HUES64 (cell line): ENCODE data around the gene ZRANB3.

Experiments
- H3K27ac ChIP-seq: 2 replicates; pipeline ENCODE4 v1.7.0; 2013; ENCODE audit warnings: low read depth, low read length, inconsistent platforms
- H3K27me3 ChIP-seq: 2 replicates; pipeline ENCODE4 v1.6.1; 2013; ENCODE audit warnings: mild to moderate bottlenecking, low read length; ENCODE audit not compliant: insufficient read depth
- H3K36me3 ChIP-seq: 2 replicates; pipeline ENCODE4 v1.6.1; 2013; ENCODE audit warnings: mild to moderate bottlenecking, low read length; ENCODE audit not compliant: insufficient read depth
- H3K4me1 ChIP-seq: 2 replicates; pipeline ENCODE4 v1.6.1; 2013; ENCODE audit warnings: mild to moderate bottlenecking, low read length, moderate library complexity; ENCODE audit not compliant: insufficient read depth
- H3K4me3 ChIP-seq: 2 replicates; pipeline ENCODE4 v1.5.1; 2013; ENCODE audit warnings: mild to moderate bottlenecking, low read length, moderate library complexity
- H3K9ac ChIP-seq: 2 replicates; pipeline ENCODE4 v1.6.1; 2013; ENCODE audit warnings: mild to moderate bottlenecking, low read depth, low read length
- H3K9me3 ChIP-seq: 2 replicates; pipeline ENCODE4 v1.6.1; 2013; ENCODE audit warnings: low read depth, low read length; ENCODE audit not compliant: insufficient read depth
- WGBS: fragments of 150-250, 120-280 bp; methylation state at CpG from one replicate; pipeline ENCODE4 v1.1.7; 2013; ENCODE audit warnings: missing lambda C conversion rate; 5-methylcytosine and 5-hydroxymethylcytosine counted together

The ZRANB3 gene

GRCh38 chr2:135179689-135180088 is 351.3 kb downstream of the ZRANB3 start:
- Histone ChIP-seq H3K27me3 (no peaks in the 10 kb centered on the region), H3K36me3 (peaks cover 17% of the 10 kb centered on the region), H3K4me1 (peaks cover 3% of the 10 kb centered on the region; the same call in 1 of the 2 replicates), H3K9me3 (peaks cover 14% of the 10 kb centered on the region; the same call in 1 of the 2 replicates), H3K4me3 (no peak overlapping the region), H3K27ac (no peak overlapping the region), H3K9ac (no peak overlapping the region)
- 100% methylated on average over 1 of the region's 1 CpG for WGBS

- no peaks in the 10 kb centered on the region for H3K4me1 ChIP-seq
- H3K9ac ChIP-seq = no peak overlapping the region
- H3K36me3 ChIP-seq = peaks cover 26% of the 10 kb centered on the region
- H3K27me3 ChIP-seq = no peaks in the 10 kb centered on the region
- 92% methylated on average over 3 of the region's 3 CpGs for WGBS
- H3K9me3 ChIP-seq = peaks cover 14% of the 10 kb centered on the region; the same call in 1 of the 2 replicates
- H3K4me3 ChIP-seq = no peak overlapping the region
- H3K27ac ChIP-seq = no peak overlapping the region
These were observed 355.8 kb downstream of the ZRANB3 start for GRCh38 chr2:135175177-135175576.

- Histone ChIP-seq H3K27me3 (no peaks in the 10 kb centered on the region), H3K9me3 (peaks cover 14% of the 10 kb centered on the region; the same call in 1 of the 2 replicates), H3K4me1 (no peaks in the 10 kb centered on the region), H3K9ac (no peak overlapping the region), H3K36me3 (peaks cover 31% of the 10 kb centered on the region), H3K27ac (no peak overlapping the region), H3K4me3 (no peak overlapping the region)
- 96% methylated on average over 6 of the region's 6 CpGs for WGBS
These were observed 356.3 kb downstream of the ZRANB3 start for GRCh38 chr2:135174810-135175093.

GRCh38 chr2:135174049-135174809 is 356.8 kb downstream of the ZRANB3 start:
- Histone ChIP-seq H3K4me3 (no peak overlapping the region), H3K36me3 (peaks cover 36% of the 10 kb centered on the region), H3K9me3 (peaks cover 14% of the 10 kb centered on the region; the same call in 1 of the 2 replicates), H3K27me3 (no peaks in the 10 kb centered on the region), H3K27ac (no peak overlapping the region), H3K4me1 (no peaks in the 10 kb centered on the region), H3K9ac (no peak overlapping the region)
- WGBS = 93% methylated on average over 9 of the region's 9 CpGs

GRCh38 chr2:135169900-135170753 is 360.9 kb downstream of the ZRANB3 start:
- no peak overlapping the region for H3K4me3 ChIP-seq
- no peaks in the 10 kb centered on the region for H3K4me1 ChIP-seq
- H3K9ac ChIP-seq = no peak overlapping the region
- H3K27me3 ChIP-seq = no peaks in the 10 kb centered on the region
- WGBS = 96% methylated on average over 11 of the region's 11 CpGs
- peaks cover 55% of the 10 kb centered on the region for H3K36me3 ChIP-seq
- H3K9me3 ChIP-seq = no peaks in the 10 kb centered on the region
- no peak overlapping the region for H3K27ac ChIP-seq

- Histone ChIP-seq H3K36me3 (peaks cover 71% of the 10 kb centered on the region), H3K9ac (no peak overlapping the region), H3K9me3 (no peaks in the 10 kb centered on the region), H3K27me3 (no peaks in the 10 kb centered on the region), H3K27ac (no peak overlapping the region), H3K4me1 (no peaks in the 10 kb centered on the region), H3K4me3 (no peak overlapping the region)
- 82% methylated on average over 11 of the region's 11 CpGs for WGBS
These were observed 362.7 kb downstream of the ZRANB3 start for GRCh38 chr2:135168204-135168856.

GRCh38 chr2:135167273-135167672 is 363.7 kb downstream of the ZRANB3 start:
- Histone ChIP-seq H3K27ac (no peak overlapping the region), H3K36me3 (peaks cover 81% of the 10 kb centered on the region), H3K9ac (no peak overlapping the region), H3K4me3 (no peak overlapping the region), H3K4me1 (no peaks in the 10 kb centered on the region), H3K27me3 (no peaks in the 10 kb centered on the region), H3K9me3 (no peaks in the 10 kb centered on the region)
- 80% methylated on average over 1 of the region's 1 CpG for WGBS

GRCh38 chr2:135164431-135164830 is 366.6 kb downstream of the ZRANB3 start:
- Histone ChIP-seq H3K9ac (no peak overlapping the region), H3K4me3 (no peak overlapping the region), H3K36me3 (peaks cover 75% of the 10 kb centered on the region), H3K4me1 (no peaks in the 10 kb centered on the region), H3K9me3 (no peaks in the 10 kb centered on the region), H3K27ac (no peak overlapping the region), H3K27me3 (no peaks in the 10 kb centered on the region)
- WGBS = 80% methylated on average over 3 of the region's 3 CpGs

- no peaks in the 10 kb centered on the region for H3K27me3 ChIP-seq
- H3K9ac ChIP-seq = no peak overlapping the region
- no peaks in the 10 kb centered on the region for H3K4me1 ChIP-seq
- no peak overlapping the region for H3K4me3 ChIP-seq
- peaks cover 74% of the 10 kb centered on the region for H3K36me3 ChIP-seq
- WGBS = 94% methylated on average over 5 of the region's 5 CpGs
- H3K9me3 ChIP-seq = no peaks in the 10 kb centered on the region
- H3K27ac ChIP-seq = no peak overlapping the region
These were observed 367.1 kb downstream of the ZRANB3 start for GRCh38 chr2:135163901-135164300.

- no peak overlapping the region for H3K27ac ChIP-seq
These were observed 367.7 kb downstream of the ZRANB3 start for GRCh38 chr2:135163306-135163705.

GRCh38 chr2:135162786-135163185 is 368.2 kb downstream of the ZRANB3 start:
- Histone ChIP-seq H3K4me3 (no peak overlapping the region), H3K36me3 (peaks cover 73% of the 10 kb centered on the region), H3K27ac (no peak overlapping the region), H3K4me1 (no peaks in the 10 kb centered on the region), H3K9ac (no peak overlapping the region), H3K9me3 (no peaks in the 10 kb centered on the region), H3K27me3 (no peaks in the 10 kb centered on the region)
- WGBS = 92% methylated on average over 4 of the region's 4 CpGs

More at GRCh38 chr2:135163306-135163705, 367.7 kb downstream of the ZRANB3 start:
- Histone ChIP-seq H3K4me3 (no peak overlapping the region), H3K36me3 (peaks cover 72% of the 10 kb centered on the region), H3K9me3 (no peaks in the 10 kb centered on the region), H3K27me3 (no peaks in the 10 kb centered on the region), H3K9ac (no peak overlapping the region), H3K4me1 (no peaks in the 10 kb centered on the region)
- 91% methylated on average over 2 of the region's 2 CpGs for WGBS
